ENCODE results near the gene LRRK1.

LRRK1 gene

GRCh38 chr15:100972975-100973350 lies 53.8 kb downstream of the LRRK1 start:
- no peak for DNase-seq (ENCODE audit: low read depth in 2 of 2)

GRCh38 chr15:100973351-100974111 lies 54.4 kb downstream of the LRRK1 start:
- DNase-seq (ENCODE audit: low read depth in 2 of 2) = no peak

GRCh38 chr15:100975043-100975442 lies 55.9 kb downstream of the LRRK1 start:
- DNase-seq (ENCODE audit: low read depth in 2 of 2) = no peak

- no peak for DNase-seq (ENCODE audit: low read depth in 2 of 2)
Observed at GRCh38 chr15:100980410-100981046, 61.4 kb downstream of the LRRK1 start.

GRCh38 chr15:100981086-100981485 lies 61.9 kb downstream of the LRRK1 start:
- no peak for DNase-seq (ENCODE audit: low read depth in 2 of 2)

- DNase-seq (ENCODE audit: low read depth in 2 of 2) = no peak
Observed at GRCh38 chr15:100983221-100983620, 64.1 kb downstream of the LRRK1 start.

- DNase-seq (ENCODE audit: low read depth in 2 of 2) = no peak
Observed at GRCh38 chr15:100985401-100985800, 66.2 kb downstream of the LRRK1 start.

- no peak for DNase-seq (ENCODE audit: low read depth in 2 of 2)
Observed at GRCh38 chr15:100986158-100986896, 67.2 kb downstream of the LRRK1 start.

GRCh38 chr15:100987143-100987542 lies 68.0 kb downstream of the LRRK1 start:
- no peak for DNase-seq (ENCODE audit: low read depth in 2 of 2)

- DNase-seq (ENCODE audit: low read depth in 2 of 2) = no peak
Observed at GRCh38 chr15:100988297-100988696, 69.1 kb downstream of the LRRK1 start.

GRCh38 chr15:100988857-100989256 lies 69.7 kb downstream of the LRRK1 start:
- DNase-seq (ENCODE audit: low read depth in 2 of 2) = no peak

GRCh38 chr15:100994597-100995446 lies 75.7 kb downstream of the LRRK1 start:
- DNase-seq (ENCODE audit: low read depth in 2 of 2) = no peak

GRCh38 chr15:100995471-100996430 lies 76.6 kb downstream of the LRRK1 start:
- DNase-seq (ENCODE audit: low read depth in 2 of 2) = no peak

- DNase-seq (ENCODE audit: low read depth in 2 of 2) = no peak
Observed at GRCh38 chr15:100997442-100997841, 78.3 kb downstream of the LRRK1 start.

- DNase-seq (ENCODE audit: low read depth in 2 of 2) = no peak
Observed at GRCh38 chr15:100998630-100999029, 79.5 kb downstream of the LRRK1 start.

- no peak for DNase-seq (ENCODE audit: low read depth in 2 of 2)
Observed at GRCh38 chr15:100999369-100999768, 80.2 kb downstream of the LRRK1 start.

GRCh38 chr15:101000271-101000681 lies 81.1 kb downstream of the LRRK1 start:
- DNase-seq (ENCODE audit: low read depth in 2 of 2) = no peak

GRCh38 chr15:101001056-101001455 lies 81.9 kb downstream of the LRRK1 start:
- DNase-seq (ENCODE audit: low read depth in 2 of 2) = no peak

- DNase-seq (ENCODE audit: low read depth in 2 of 2) = no peak
Observed at GRCh38 chr15:101001796-101002195, 82.6 kb downstream of the LRRK1 start.

- no peak for DNase-seq (ENCODE audit: low read depth in 2 of 2)
Observed at GRCh38 chr15:101003081-101003480, 83.9 kb downstream of the LRRK1 start.

GRCh38 chr15:101003706-101004105 lies 84.5 kb downstream of the LRRK1 start:
- DNase-seq (ENCODE audit: low read depth in 2 of 2) = no peak

Data from fibroblast of skin of left quadriceps (primary cell).